Fibroblast of villous mesenchyme (primary cell): ENCODE data around the gene ZBTB8A. TPM values are rescaled to one million over a fixed set of nuclear protein-coding genes. Genes with fewer than 3 reads are reported as not detected.

Experiments used
- DNase-seq: peaks from one replicate; pipeline ENCODE4 v3.0.0-alpha.2; 2010; ENCODE audit warnings: low read depth
- H3K4me3 ChIP-seq: 2 replicates; pipeline ENCODE4 v1.5.1; 2011; ENCODE audit warnings: low read depth, mild to moderate bottlenecking, low read length
- total RNA-seq: library from RNA; depleted of rRNA; stranded (reverse); fragments of >200 nt; gene quantifications from 2 replicates; pipeline ENCODE4 v1.2.3, GENCODE V29; 2012
- TF ChIP-seq, protein P1 (sequence below): IDR thresholded peaks from 2 replicates; pipeline ENCODE4 v1.5.1; 2012; ENCODE audit warnings: low read depth, mild to moderate bottlenecking, low read length; ENCODE audit not compliant: insufficient read depth

The ZBTB8A gene
- total RNA-seq = 5.2 and 5.6 TPM in 2 replicates

DNA sequence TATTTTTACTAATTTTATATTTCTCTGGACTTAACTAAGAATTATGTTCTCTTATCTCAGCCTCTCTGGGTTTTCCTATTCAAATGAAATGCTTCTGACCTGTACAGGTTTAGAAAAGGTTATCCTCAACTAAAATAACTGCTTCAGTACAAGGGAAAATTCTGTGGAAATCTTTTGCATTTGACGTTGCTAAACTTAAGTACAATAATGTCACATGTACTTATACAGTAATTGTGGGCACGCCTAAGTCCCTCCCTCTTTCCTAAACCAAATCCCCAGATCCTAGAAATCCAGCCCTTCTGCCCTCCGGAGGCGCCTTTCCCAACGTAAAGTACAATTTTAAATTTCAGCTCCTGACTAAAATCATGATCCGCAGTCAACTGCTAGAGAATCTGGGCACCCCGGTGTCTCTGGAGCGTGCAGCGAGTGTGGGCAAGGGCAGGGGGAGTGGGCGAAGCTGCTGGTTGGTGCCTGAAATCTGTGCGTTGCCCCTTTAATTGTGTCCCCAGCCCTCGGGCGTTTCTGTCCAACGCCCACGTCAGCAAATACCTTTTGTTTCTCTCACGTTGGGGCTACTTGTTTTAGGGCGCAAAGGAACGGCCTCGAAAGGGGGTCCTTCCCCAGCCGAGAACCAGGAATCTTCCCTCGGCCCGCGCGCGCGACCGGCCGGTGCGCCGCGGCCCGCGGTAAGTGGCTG, at the start of gene ZBTB8A:
ZBTB8A (plus strand) TSS at position 541 of the 697 bp plus-strand sequence. CDS start 53,505 bp downstream, outside the sequence.
- TF ChIP-seq, protein P1, sequence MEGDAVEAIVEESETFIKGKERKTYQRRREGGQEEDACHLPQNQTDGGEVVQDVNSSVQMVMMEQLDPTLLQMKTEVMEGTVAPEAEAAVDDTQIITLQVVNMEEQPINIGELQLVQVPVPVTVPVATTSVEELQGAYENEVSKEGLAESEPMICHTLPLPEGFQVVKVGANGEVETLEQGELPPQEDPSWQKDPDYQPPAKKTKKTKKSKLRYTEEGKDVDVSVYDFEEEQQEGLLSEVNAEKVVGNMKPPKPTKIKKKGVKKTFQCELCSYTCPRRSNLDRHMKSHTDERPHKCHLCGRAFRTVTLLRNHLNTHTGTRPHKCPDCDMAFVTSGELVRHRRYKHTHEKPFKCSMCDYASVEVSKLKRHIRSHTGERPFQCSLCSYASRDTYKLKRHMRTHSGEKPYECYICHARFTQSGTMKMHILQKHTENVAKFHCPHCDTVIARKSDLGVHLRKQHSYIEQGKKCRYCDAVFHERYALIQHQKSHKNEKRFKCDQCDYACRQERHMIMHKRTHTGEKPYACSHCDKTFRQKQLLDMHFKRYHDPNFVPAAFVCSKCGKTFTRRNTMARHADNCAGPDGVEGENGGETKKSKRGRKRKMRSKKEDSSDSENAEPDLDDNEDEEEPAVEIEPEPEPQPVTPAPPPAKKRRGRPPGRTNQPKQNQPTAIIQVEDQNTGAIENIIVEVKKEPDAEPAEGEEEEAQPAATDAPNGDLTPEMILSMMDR = no peak
- peak within 1 kb of the TSS; percentile 75 for H3K4me3 ChIP-seq
- DNase-seq = peak; percentile 76

DNA sequence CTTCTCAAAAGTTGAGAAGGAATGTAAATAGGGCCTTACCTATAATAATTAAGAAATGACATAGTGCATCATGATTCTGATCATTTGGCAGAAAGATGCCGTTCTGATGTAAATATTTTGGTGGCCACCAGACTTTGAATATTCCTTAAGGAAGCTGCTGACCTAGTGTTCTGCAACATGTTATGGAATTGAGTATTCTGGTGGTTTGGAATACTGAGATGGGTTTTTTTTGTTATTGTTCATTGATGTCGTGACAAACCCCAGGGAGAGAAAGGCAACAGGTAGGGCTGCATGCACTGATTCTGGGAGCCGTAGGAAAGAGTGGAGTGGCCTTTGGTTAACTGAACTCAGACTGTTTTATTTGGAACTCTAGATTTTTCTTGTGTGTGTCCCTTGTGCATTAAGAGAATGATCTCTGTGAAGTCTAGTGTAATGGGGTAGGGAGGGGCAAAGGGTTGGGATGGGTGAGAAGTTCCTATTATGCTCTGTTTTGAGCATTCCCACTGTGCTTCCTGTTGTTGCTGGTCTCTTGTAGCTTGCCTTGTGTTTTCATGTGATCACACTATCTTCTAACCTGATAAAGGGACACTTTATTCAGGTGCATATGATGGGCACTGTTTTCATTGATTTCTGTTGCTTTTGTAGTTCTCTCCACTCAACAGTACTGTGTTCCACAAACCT, 49.3 kb upstream of the ZBTB8A start:
- TF ChIP-seq, protein P1 = no peak
- no peak for DNase-seq
- H3K4me3 ChIP-seq = no peak overlapping the region

DNA sequence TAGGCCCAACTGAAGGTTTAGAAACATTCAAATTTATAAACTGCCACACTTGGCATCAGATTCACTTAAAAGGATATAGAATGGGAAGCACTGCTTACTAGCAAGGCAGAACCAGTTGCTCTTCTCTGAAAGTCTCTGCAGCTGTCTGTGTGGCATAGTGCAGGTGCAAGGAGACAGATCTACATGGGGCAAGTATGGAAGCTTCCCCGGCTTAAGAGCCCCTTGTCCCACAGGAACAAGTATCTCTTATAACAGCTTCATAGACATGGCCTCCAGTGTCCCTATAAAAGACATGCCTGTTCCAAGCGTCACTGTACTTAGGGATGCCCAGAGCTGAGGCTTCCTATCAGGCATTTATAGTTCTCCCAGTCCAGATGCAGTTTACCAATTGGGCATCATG, 47.8 kb upstream of the ZBTB8A start:
- TF ChIP-seq, protein P1 = no peak
- H3K4me3 ChIP-seq = no peak overlapping the region
- DNase-seq = no peak

DNA sequence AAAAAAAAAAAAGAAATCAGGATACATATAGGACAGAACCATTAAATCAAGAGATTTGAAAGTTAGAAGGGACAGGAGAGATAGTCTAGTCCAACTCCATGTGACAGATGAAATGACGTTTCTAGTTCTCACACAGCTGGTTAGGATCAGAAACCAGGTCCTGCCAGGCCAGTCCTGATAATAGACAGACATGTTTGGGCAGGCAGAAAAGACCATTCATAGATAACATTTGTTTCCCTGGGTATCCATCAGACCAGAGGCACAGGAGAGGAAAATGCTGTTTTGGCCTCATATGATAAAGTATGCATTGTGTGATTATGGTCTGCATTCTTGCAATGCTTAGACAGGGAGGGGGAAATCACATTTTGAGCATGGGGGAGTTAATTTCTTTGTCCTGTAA, 45.0 kb upstream of the ZBTB8A start:
- H3K4me3 ChIP-seq = no peak overlapping the region
- TF ChIP-seq, protein P1 = no peak
- peak; percentile 28 for DNase-seq

DNA sequence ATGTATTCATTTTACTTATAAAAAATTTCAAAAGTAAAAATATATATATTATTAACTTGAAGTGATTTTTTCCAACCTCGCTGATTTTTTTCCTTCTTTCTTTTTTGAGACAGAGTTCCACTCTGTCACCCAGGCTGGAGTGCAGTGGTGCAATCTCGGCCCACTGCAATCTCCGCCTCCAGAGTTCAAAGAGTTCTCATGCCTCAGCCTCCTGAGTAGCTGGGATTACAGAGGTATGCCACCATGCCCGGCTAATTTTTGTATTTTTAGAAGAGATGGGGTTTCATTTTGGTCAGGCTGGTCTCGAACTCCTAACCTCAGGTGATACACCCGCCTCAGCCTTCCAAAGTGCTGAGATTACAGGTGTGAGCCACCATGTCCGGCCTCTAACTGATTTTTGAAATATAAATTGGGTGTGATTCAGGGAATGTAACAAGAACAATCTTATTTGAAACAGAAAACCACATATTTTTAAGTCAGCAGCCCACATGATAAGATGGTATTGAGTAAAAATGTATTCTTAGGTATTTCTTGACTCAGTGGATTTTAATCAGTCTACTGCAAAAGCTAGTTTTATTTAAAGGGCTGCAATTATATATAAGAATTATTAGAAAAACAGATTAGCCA, 44.4 kb upstream of the ZBTB8A start:
- TF ChIP-seq, protein P1 = no peak
- DNase-seq = no peak
- no peak overlapping the region for H3K4me3 ChIP-seq

DNA sequence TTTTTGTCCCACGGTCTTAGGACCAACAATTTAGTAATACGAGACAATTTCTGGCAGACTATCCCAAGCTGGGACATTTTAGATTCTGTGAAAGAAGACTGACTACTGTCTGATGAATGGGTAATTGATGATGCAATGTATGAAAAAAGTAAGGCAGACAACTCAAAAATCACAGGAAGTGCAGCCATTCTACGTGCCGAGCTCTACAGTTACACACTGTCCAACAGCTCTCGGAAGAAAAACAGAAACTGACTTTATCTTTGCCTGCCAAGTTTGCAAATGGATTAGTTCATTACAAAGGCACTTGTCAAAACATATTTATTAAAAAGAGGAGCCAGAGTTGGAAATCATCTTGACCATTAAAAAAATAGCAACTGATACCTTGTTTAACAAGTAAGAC, 43.1 kb upstream of the ZBTB8A start:
- DNase-seq = peak; percentile 66
- peak overlapping the region; percentile 13 for H3K4me3 ChIP-seq
- TF ChIP-seq, protein P1 = no peak
